ENCODE measurements around the gene LLCFC1.

Gene LLCFC1

DNA sequence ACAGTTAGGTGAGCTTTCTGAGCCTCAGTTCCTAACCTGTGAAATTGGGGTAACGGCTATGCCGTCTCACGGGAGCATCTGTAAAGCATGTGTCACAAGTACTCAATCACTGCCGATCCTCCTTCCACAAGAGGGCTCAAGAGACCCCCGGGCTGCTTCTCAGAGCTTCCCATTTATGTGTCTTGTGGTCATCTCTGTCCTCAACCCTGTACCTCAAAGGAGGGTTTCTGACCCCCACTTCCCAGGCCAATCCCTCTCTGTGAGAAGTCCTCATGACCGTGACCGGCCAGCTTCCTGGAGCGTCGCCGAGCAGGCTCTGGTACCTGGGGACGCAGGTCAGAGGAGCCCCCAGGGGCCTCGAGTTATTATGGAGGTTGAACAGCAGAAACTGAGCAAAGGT, 5.2 kb upstream of the LLCFC1 start:
- TF ChIP-seq, protein P1, sequence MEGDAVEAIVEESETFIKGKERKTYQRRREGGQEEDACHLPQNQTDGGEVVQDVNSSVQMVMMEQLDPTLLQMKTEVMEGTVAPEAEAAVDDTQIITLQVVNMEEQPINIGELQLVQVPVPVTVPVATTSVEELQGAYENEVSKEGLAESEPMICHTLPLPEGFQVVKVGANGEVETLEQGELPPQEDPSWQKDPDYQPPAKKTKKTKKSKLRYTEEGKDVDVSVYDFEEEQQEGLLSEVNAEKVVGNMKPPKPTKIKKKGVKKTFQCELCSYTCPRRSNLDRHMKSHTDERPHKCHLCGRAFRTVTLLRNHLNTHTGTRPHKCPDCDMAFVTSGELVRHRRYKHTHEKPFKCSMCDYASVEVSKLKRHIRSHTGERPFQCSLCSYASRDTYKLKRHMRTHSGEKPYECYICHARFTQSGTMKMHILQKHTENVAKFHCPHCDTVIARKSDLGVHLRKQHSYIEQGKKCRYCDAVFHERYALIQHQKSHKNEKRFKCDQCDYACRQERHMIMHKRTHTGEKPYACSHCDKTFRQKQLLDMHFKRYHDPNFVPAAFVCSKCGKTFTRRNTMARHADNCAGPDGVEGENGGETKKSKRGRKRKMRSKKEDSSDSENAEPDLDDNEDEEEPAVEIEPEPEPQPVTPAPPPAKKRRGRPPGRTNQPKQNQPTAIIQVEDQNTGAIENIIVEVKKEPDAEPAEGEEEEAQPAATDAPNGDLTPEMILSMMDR (IDR thresholded peaks at IDR 0.05; ENCODE audit: insufficient read depth, low read length, poor library complexity, severe bottlenecking): no peak
- DNase-seq (ENCODE audit: extremely low read depth, insufficient read length): no peak
- no peaks in the 10 kb centered on the region for H3K27me3 ChIP-seq (replicated peaks; ENCODE audit: control insufficient read depth, insufficient read depth, low read length)
- no peak overlapping the region for H3K4me3 ChIP-seq (replicated peaks; ENCODE audit: low read depth, low read length)
- no peaks in the 10 kb centered on the region for H3K36me3 ChIP-seq (ENCODE audit: control insufficient read depth, insufficient read depth, low read length)

DNA sequence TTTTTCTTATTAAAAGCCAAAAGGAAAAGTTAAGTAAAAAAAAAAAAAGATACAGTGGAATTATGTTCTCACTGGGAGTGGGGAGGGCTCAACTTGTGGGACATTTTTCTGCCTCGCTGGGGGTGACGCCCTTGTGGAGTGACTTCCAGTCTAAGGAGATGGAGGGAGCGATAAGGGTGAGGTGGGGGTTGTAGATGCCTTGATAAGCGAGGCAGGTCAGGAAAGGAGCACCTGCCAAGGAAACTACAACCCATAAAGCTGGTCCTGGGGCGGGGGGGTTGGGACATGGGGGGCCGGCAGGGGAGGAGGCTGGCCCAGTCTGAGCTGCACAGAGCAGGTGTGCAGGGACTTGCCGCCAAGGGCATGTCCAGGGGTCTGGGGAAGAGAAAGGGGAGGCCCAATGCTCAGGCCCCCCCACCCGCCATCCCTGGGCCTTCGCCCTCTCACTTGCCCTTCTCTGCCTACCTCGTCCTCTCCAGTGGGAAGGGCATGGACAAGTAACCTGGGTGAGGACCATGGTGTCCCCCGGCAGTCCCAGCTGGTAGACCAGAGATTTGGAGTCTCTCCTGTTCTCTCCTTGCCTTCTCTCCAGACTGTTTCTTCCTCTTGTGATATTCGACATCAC, 3.2 kb upstream of the LLCFC1 start:
- DNase-seq (ENCODE audit: extremely low read depth, insufficient read length): no peak
- Histone ChIP-seq H3K4me3 (replicated peaks; ENCODE audit: low read depth, low read length) (no peak overlapping the region), H3K27me3 (replicated peaks; ENCODE audit: control insufficient read depth, insufficient read depth, low read length) (no peaks in the 10 kb centered on the region), H3K36me3 (ENCODE audit: control insufficient read depth, insufficient read depth, low read length) (no peaks in the 10 kb centered on the region)
- TF ChIP-seq, protein P1 (IDR thresholded peaks at IDR 0.05; ENCODE audit: insufficient read depth, low read length, poor library complexity, severe bottlenecking): no peak

DNA sequence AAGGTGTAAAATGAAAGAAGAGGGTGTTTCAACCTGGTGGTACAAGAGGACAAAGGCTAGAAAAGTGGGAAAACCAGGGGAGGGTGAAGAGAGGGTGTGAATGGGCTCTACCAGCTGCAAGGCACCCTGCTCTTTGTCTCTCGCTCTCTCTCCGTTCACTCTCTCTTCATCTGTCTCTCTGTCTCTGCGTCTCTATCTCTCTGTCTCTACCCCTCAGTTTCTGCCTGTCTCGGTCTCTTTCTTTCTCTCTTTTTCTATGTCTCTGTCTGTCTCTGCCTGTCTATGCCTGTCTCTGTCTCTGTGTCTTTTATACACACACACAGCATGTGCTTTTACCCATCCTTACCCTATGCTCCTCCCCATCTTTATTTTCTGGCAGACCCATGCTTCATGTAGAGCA, 673 bp upstream of the LLCFC1 start:
- no peak for DNase-seq (ENCODE audit: extremely low read depth, insufficient read length)
- Histone ChIP-seq H3K27me3 (replicated peaks; ENCODE audit: control insufficient read depth, insufficient read depth, low read length) (no peaks in the 10 kb centered on the region), H3K36me3 (ENCODE audit: control insufficient read depth, insufficient read depth, low read length) (no peaks in the 10 kb centered on the region), H3K4me3 (replicated peaks; ENCODE audit: low read depth, low read length) (no peak overlapping the region)
- TF ChIP-seq, protein P1 (IDR thresholded peaks at IDR 0.05; ENCODE audit: insufficient read depth, low read length, poor library complexity, severe bottlenecking): no peak

DNA sequence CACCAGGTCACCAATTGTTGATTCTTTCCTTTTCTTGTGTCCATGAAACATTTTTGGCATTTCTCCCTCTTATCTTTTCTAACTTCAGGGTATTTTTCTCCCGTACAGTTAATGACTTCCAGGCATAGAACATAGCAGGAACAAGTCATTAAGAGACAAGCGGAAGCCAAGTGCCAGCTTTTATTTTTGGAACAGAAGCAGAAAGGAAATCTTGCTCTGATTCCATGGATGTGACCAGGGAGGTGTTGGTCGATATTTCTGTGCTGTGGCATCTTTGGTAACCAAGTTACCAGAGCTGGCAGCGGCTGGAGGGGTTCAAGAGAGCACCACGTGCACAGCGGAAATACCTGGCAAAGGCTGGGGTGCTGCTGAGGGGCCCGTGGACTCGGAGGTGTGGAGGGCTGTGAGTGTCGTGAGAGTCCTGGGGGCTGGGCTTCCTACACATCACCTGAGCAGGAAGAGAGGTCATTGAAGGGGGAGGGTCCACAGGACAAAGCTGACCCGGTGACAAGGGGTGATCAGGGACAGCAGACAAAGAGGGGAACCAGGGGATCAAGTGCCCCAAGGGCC, 1.8 kb downstream of the LLCFC1 start:
- DNase-seq (ENCODE audit: extremely low read depth, insufficient read length): no peak

DNA sequence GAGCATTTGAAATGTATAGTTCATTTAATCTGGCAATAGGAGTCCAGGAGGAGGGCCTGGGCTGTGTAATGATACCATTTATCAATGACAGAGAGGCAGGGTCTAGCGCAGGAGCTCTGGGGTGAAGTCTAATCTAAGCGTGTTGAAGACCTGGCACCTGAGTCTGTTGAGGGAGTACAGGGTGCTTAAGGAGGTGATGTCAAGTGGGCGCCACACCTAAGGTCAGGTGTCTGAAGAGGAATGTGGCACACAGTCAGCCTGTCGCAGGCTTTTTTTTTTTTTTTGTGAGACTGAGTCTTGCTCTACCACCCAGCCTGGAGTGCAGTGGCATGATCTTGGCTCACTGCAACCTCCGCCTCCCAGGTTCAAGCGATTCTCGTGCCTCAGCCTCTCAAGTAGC, 2.3 kb downstream of the LLCFC1 start:
- Histone ChIP-seq H3K27me3 (replicated peaks; ENCODE audit: control insufficient read depth, insufficient read depth, low read length) (no peaks in the 10 kb centered on the region), H3K4me3 (replicated peaks; ENCODE audit: low read depth, low read length) (no peak overlapping the region), H3K36me3 (ENCODE audit: control insufficient read depth, insufficient read depth, low read length) (no peaks in the 10 kb centered on the region)
- TF ChIP-seq, protein P1 (IDR thresholded peaks at IDR 0.05; ENCODE audit: insufficient read depth, low read length, poor library complexity, severe bottlenecking): no peak
- DNase-seq (ENCODE audit: extremely low read depth, insufficient read length): no peak

More for the DNA sequence above, 1.8 kb downstream of the LLCFC1 start:
- no peaks in the 10 kb centered on the region for H3K27me3 ChIP-seq (replicated peaks; ENCODE audit: control insufficient read depth, insufficient read depth, low read length)
- TF ChIP-seq, protein P1 (IDR thresholded peaks at IDR 0.05; ENCODE audit: insufficient read depth, low read length, poor library complexity, severe bottlenecking): no peak
- no peak overlapping the region for H3K4me3 ChIP-seq (replicated peaks; ENCODE audit: low read depth, low read length)
- no peaks in the 10 kb centered on the region for H3K36me3 ChIP-seq (ENCODE audit: control insufficient read depth, insufficient read depth, low read length)
